Calu3 (cell line): ENCODE results near the gene ASAH2B. TPM values are rescaled to one million over a fixed set of nuclear protein-coding genes. Genes with fewer than 3 reads are reported as not detected.

Source experiments
- BruUV-seq: library from RNA; stranded (reverse); fragments of 400-500 nt; replicated peaks from 2 replicates; lab custom pipeline; 2021; lab: Mats Ljungman, UMichigan
- CTCF ChIA-PET: fragments of 300-600 bp; sonication (Branson Sonifier 250); formaldehyde crosslinking; loops from one replicate; lab custom pipeline; 2022; ENCODE audit warnings: antibody characterized with exemption; lab: Charles Lee
- DNase-seq: peaks from one replicate; pipeline ENCODE4 v3.0.0; 2022
- H3K27ac Mint-ChIP-seq: one replicate; pipeline ENCODE4 v1.8.0; 2022; ENCODE audit warnings: mixed read lengths; ENCODE audit not compliant: unreplicated experiment
- H3K27me3 Mint-ChIP-seq: one replicate; pipeline ENCODE4 v1.8.0; 2022; ENCODE audit warnings: mixed read lengths; ENCODE audit not compliant: unreplicated experiment
- H3K36me3 Mint-ChIP-seq: one replicate; pipeline ENCODE4 v1.8.0; 2022; ENCODE audit warnings: mild to moderate bottlenecking, moderate library complexity, mixed read lengths; ENCODE audit not compliant: insufficient read depth, unreplicated experiment
- H3K4me1 Mint-ChIP-seq: one replicate; pipeline ENCODE4 v1.8.0; 2022; ENCODE audit warnings: mild to moderate bottlenecking, low read depth, mixed read lengths; ENCODE audit not compliant: unreplicated experiment
- H3K4me3 Mint-ChIP-seq: one replicate; pipeline ENCODE4 v1.8.0; 2022; ENCODE audit warnings: mild to moderate bottlenecking, low read depth, moderate library complexity, mixed read lengths; ENCODE audit not compliant: unreplicated experiment
- H3K9me3 Mint-ChIP-seq: one replicate; pipeline ENCODE4 v1.8.0; 2022; ENCODE audit warnings: low read depth, mixed read lengths; ENCODE audit not compliant: unreplicated experiment
- intact Hi-C: fragments of 100-400 bp; cut with micrococcal nuclease; formaldehyde crosslinking; loops from one replicate; pipeline ENCODE4 v1.10.0; 2022; ENCODE audit not compliant: unreplicated experiment
- total RNA-seq: library from RNA; stranded (reverse); gene quantifications from 2 replicates; pipeline ENCODE4 v1.2.3, GENCODE V29; 2022
- TF ChIP-seq, protein P1 (sequence below): fragments of 200-600 bp; IDR thresholded peaks from one replicate; pipeline ENCODE4 v1.8.0; 2022; ENCODE audit warnings: antibody characterized with exemption; ENCODE audit not compliant: unreplicated experiment

Gene ASAH2B
- total RNA-seq, 1 experiment from 2014 or later, result 4.1 TPM

DNA sequence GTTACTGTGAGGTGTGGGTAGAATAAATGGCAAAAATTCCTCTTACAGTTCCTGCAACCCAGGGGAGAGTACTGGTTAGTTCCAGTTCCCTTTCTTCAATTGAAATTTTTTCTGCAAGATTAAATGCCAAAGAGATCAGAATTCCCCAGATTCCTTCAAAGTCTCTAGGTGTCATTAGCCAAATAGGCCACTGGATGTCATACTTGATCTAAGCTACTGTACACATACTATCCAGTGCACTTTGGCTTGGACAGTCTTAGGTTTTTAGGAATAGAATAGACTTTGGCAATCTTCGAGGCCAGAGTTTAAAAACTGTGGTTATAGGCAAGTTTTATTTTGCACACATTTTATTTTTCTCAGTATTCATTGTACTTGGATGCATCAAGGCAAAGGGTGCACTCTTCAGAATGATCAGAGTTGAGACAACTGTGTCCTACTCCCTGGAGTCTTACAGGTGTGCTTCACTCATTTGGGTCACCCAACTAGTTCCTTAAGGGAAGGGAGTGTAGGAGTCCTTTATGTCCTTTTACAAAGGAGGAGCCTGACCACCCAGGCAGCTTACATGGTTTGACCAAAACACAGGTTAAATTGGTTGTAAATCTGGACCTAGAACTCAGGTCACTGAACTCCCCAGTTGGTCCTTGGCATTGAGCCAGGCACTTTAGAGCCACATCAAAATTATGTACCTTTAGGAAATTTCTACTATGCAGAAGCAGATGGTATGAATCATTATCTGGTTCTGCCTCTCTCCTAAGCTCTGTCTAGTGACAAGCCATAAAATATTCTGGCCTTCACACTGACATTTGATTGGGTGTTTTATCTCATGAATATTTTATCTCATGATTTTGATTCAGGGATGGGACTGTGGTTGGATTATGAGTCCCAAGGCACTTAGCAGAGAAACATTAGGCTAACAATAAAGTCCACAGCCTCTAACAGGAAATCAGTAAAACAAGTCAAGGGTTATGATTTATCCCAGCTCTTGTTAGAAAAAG lies 49.5 kb downstream of the ASAH2B start:
- intact Hi-C loops, result loop anchor here (1.0 to 5.0 kb wide), 3 partner anchors 102 to 633 kb away; no protein-coding TSS in a partner anchor
- peak; percentile 11 for DNase-seq
- H3K4me1 Mint-ChIP-seq, result peaks cover 8% of the 10 kb centered on the region
- CTCF ChIA-PET, result interaction anchor here (1.0 to 1.4 kb wide), 2 partner anchors 97 to 102 kb away, joined by 4 to 5 read pairs; no protein-coding TSS in a partner anchor
- peaks cover 16% of the 10 kb centered on the region for H3K27me3 Mint-ChIP-seq
- TF ChIP-seq, protein P1, sequence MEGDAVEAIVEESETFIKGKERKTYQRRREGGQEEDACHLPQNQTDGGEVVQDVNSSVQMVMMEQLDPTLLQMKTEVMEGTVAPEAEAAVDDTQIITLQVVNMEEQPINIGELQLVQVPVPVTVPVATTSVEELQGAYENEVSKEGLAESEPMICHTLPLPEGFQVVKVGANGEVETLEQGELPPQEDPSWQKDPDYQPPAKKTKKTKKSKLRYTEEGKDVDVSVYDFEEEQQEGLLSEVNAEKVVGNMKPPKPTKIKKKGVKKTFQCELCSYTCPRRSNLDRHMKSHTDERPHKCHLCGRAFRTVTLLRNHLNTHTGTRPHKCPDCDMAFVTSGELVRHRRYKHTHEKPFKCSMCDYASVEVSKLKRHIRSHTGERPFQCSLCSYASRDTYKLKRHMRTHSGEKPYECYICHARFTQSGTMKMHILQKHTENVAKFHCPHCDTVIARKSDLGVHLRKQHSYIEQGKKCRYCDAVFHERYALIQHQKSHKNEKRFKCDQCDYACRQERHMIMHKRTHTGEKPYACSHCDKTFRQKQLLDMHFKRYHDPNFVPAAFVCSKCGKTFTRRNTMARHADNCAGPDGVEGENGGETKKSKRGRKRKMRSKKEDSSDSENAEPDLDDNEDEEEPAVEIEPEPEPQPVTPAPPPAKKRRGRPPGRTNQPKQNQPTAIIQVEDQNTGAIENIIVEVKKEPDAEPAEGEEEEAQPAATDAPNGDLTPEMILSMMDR, result peak; percentile 52
- H3K9me3 Mint-ChIP-seq, result peaks cover 3% of the 10 kb centered on the region
- H3K27ac Mint-ChIP-seq, result no peak overlapping the region
- no peak overlapping the region for H3K4me3 Mint-ChIP-seq
- BruUV-seq, result no TSS peak
- no peaks in the 10 kb centered on the region for H3K36me3 Mint-ChIP-seq

DNA sequence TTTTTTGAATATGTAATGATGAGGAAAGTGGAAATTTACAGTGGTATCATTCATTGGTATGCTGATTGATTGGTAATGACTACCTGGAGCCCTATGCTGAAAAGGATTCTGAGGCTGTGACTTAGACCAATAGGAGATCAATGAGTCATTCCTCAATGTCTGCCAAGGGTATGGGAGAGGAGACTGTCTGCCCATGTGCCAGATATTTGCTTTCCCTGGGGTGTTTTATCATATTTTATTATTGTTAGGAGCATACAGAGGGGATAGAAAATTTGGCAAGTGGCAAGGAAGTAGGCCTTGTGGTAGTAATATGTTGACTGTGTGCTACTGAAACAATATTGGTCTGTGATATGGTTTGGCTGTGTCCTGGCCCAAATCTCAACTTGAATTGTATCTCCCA lies 54.8 kb downstream of the ASAH2B start:
- Mint-ChIP-seq H3K27me3 (no peaks in the 10 kb centered on the region), H3K27ac (no peak overlapping the region), H3K4me3 (no peak overlapping the region), H3K36me3 (no peaks in the 10 kb centered on the region), H3K9me3 (no peaks in the 10 kb centered on the region), H3K4me1 (peaks cover 5% of the 10 kb centered on the region)
- CTCF ChIA-PET, result no interaction called here
- BruUV-seq, result no TSS peak
- intact Hi-C loops, result loop anchor here (10.0 kb wide), 1 partner anchor 200 kb away; no protein-coding TSS in a partner anchor
- TF ChIP-seq, protein P1, result no peak
- DNase-seq, result no peak

GRCh38 chr10:50796693-50797092 lies 57.0 kb downstream of the ASAH2B start:
- no TSS peak for BruUV-seq
- no peaks in the 10 kb centered on the region for H3K9me3 Mint-ChIP-seq
- intact Hi-C loops, result loop anchor here (10.0 kb wide), 1 partner anchor 198 kb away; no protein-coding TSS in a partner anchor
- H3K4me1 Mint-ChIP-seq, result peaks cover 5% of the 10 kb centered on the region
- no peak overlapping the region for H3K4me3 Mint-ChIP-seq
- H3K27me3 Mint-ChIP-seq, result no peaks in the 10 kb centered on the region
- TF ChIP-seq, protein P1, result no peak
- DNase-seq, result no peak
- no peaks in the 10 kb centered on the region for H3K36me3 Mint-ChIP-seq
- H3K27ac Mint-ChIP-seq, result no peak overlapping the region
- CTCF ChIA-PET, result no interaction called here

DNA sequence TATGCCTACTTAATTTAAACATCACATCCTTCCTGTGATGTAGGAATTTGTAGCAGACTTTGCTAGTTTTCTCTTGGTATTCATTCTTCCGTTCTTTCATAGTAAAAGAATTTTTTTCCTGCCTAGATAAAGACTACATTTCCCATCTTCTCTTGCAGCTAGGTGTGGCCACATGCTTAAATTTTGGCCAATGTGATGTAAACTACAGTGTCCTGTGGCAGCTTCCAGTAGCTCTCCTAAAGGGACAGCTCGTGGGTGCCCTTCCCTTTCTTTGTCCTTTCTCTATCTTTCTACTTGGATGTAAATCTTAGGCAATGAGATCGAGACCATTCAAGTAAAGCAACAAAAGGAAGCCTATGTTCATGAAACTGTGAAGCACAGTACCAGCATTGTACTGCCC lies 58.6 kb downstream of the ASAH2B start:
- TF ChIP-seq, protein P1, result no peak
- H3K9me3 Mint-ChIP-seq, result no peaks in the 10 kb centered on the region
- no peaks in the 10 kb centered on the region for H3K36me3 Mint-ChIP-seq
- DNase-seq, result no peak
- CTCF ChIA-PET, result no interaction called here
- H3K27me3 Mint-ChIP-seq, result no peaks in the 10 kb centered on the region
- BruUV-seq, result no TSS peak
- no peak overlapping the region for H3K27ac Mint-ChIP-seq
- H3K4me3 Mint-ChIP-seq, result no peak overlapping the region
- peaks cover 5% of the 10 kb centered on the region for H3K4me1 Mint-ChIP-seq
- intact Hi-C loops, result loop anchor here (10.0 kb wide), 1 partner anchor 197 kb away; no protein-coding TSS in a partner anchor
